H1 (cell line): ENCODE results near the gene KLRB1. TPM values are rescaled to one million over a fixed set of nuclear protein-coding genes. Genes with fewer than 3 reads are reported as not detected.
"Not testable (repeated sequence)": the region's sequence is repeated elsewhere in the genome, so short reads cannot be mapped to it uniquely, and the experiment has no call there.

Experiments used
- CTCF ChIA-PET: fragments of 300-600 bp; sonication (Branson Sonifier 250); formaldehyde crosslinking; loops from one replicate; lab custom pipeline; 2021; ENCODE audit not compliant: partially characterized antibody; lab: Charles Lee
- POLR2A ChIA-PET: fragments of 300-600 bp; sonication (Branson Sonifier 250); formaldehyde crosslinking; loops from one replicate; lab custom pipeline; 2021; ENCODE audit warnings: inconsistent platforms; ENCODE audit not compliant: partially characterized antibody; lab: Charles Lee
- DNase-seq, 2 experiments: peaks; one replicate each; pipeline versions ENCODE4 v3.0.0 to v3.0.0-alpha.2; 2010 to 2022; ENCODE audit warnings: low spot score in 2 of 2, low read depth in 1 of 2, mixed read lengths in 1 of 2
- FAIRE-seq: peaks from 2 replicates; lab custom pipeline; 2011; peaks lifted over from hg19 to GRCh38; lab: Jason Lieb, UNC
- H2AFZ ChIP-seq: 2 replicates; pipeline ENCODE4 v1.8.1; 2012; ENCODE audit warnings: low read length, inconsistent platforms
- H2AK5ac ChIP-seq: 2 replicates; pipeline ENCODE4 v1.6.1; 2013; ENCODE audit warnings: low read depth, low read length
- H2BK120ac ChIP-seq: replicated peaks from 2 replicates; pipeline ENCODE3; 2013; ENCODE audit warnings: low read depth, low read length, inconsistent platforms
- H2BK12ac ChIP-seq: 2 replicates; pipeline ENCODE4 v1.6.1; 2013; ENCODE audit warnings: low read depth, low read length
- H2BK15ac ChIP-seq: 2 replicates; pipeline ENCODE4 v1.6.1; 2013; ENCODE audit warnings: low read length
- H2BK20ac ChIP-seq: 2 replicates; pipeline ENCODE4 v1.6.1; 2013; ENCODE audit warnings: low read length
- H2BK5ac ChIP-seq: 2 replicates; pipeline ENCODE4 v1.6.1; 2013; ENCODE audit warnings: low read depth, low read length
- H3K14ac ChIP-seq: 2 replicates; pipeline ENCODE4 v1.6.1; 2013; ENCODE audit warnings: inconsistent platforms; ENCODE audit not compliant: insufficient read length
- H3K18ac ChIP-seq: 2 replicates; pipeline ENCODE4 v1.6.1; 2013; ENCODE audit warnings: low read length; ENCODE audit errors: extremely low read depth
- H3K23ac ChIP-seq: 2 replicates; pipeline ENCODE4 v1.6.1; 2013; ENCODE audit warnings: inconsistent platforms; ENCODE audit not compliant: insufficient read length
- H3K23me2 ChIP-seq: 2 replicates; pipeline ENCODE4 v1.6.1; 2013; ENCODE audit warnings: low read depth, low read length
- H3K27ac ChIP-seq: 2 replicates; pipeline ENCODE4 v1.6.1; 2011; ENCODE audit warnings: low read depth, low read length, inconsistent platforms
- H3K27me3 ChIP-seq, 4 experiments: replicated peaks in 1 of 4; 1 replicate in 1 of 4; 2 replicates in 3 of 4; pipeline versions ENCODE4 v1.6.1 to v1.8.1; 2011 to 2013; ENCODE audit warnings: low read length in 3 of 4, mild to moderate bottlenecking in 3 of 4, inconsistent platforms in 2 of 4, mixed read lengths in 2 of 4, moderate library complexity in 1 of 4; ENCODE audit not compliant: control insufficient read depth in 3 of 4, insufficient read depth in 3 of 4; ENCODE audit errors: extremely low read depth in 1 of 4
- H3K36me3 ChIP-seq, 4 experiments: 2 replicates each; pipeline versions ENCODE4 v1.6.1 to v1.8.1; 2011 to 2013; ENCODE audit warnings: mild to moderate bottlenecking in 4 of 4, low read length in 3 of 4, moderate library complexity in 2 of 4, control low read depth in 1 of 4, inconsistent platforms in 1 of 4; ENCODE audit not compliant: insufficient read depth in 4 of 4, control insufficient read depth in 2 of 4
- H3K4ac ChIP-seq: replicated peaks from 2 replicates; pipeline ENCODE3; 2013; ENCODE audit warnings: low read length, low read depth, mixed read lengths, inconsistent platforms; ENCODE audit not compliant: insufficient read length
- H3K4me1 ChIP-seq, 4 experiments: replicated peaks in 1 of 4; 1 replicate in 1 of 4; 2 replicates in 3 of 4; pipeline versions ENCODE4 v1.6.1 to v1.8.1; 2011 to 2013; ENCODE audit warnings: low read length in 3 of 4, inconsistent platforms in 2 of 4, mixed read lengths in 1 of 4; ENCODE audit not compliant: insufficient read depth in 4 of 4, control insufficient read depth in 3 of 4
- H3K4me2 ChIP-seq, 2 experiments: 2 replicates each; pipeline versions ENCODE4 v1.6.1 to v1.8.1; 2011 to 2013; ENCODE audit warnings: low read depth in 2 of 2, low read length in 2 of 2, control low read depth in 1 of 2, inconsistent platforms in 1 of 2, mild to moderate bottlenecking in 1 of 2; ENCODE audit not compliant: insufficient read depth in 1 of 2
- H3K4me3 ChIP-seq, 4 experiments: fragments of 200-600, 300-600 bp in 1 of 4; sonication (generic), shearing (Covaris generic), sonication (Bioruptor Twin) in 1 of 4; 2 replicates each; pipeline versions ENCODE4 v1.5.1 to v1.8.1; 2011 to 2016; ENCODE audit warnings: low read length in 4 of 4, low read depth in 3 of 4, control low read depth in 2 of 4, inconsistent platforms in 2 of 4, mild to moderate bottlenecking in 2 of 4, mixed read lengths in 1 of 4, moderate library complexity in 1 of 4; ENCODE audit not compliant: insufficient read depth in 2 of 4; ENCODE audit errors: extremely low read depth in 1 of 4
- H3K56ac ChIP-seq: replicated peaks from 2 replicates; pipeline ENCODE3; 2013; ENCODE audit warnings: low read depth, mild to moderate bottlenecking, mixed read lengths, low read length, inconsistent platforms; ENCODE audit not compliant: insufficient read length
- H3K79me1 ChIP-seq: 2 replicates; pipeline ENCODE4 v1.6.1; 2013; ENCODE audit warnings: low read depth, low read length, control low read depth
- H3K79me2 ChIP-seq, 2 experiments: 2 replicates each; pipeline versions ENCODE4 v1.6.1 to v1.8.1; 2012 to 2013; ENCODE audit warnings: low read length in 2 of 2, mild to moderate bottlenecking in 2 of 2, inconsistent platforms in 1 of 2; ENCODE audit not compliant: insufficient read depth in 2 of 2, control insufficient read depth in 1 of 2
- H3K9ac ChIP-seq, 4 experiments: replicated peaks in 1 of 4; 1 replicate in 1 of 4; 2 replicates in 3 of 4; pipeline versions ENCODE4 v1.6.1 to v1.8.1; 2011 to 2013; ENCODE audit warnings: low read depth in 3 of 4, low read length in 3 of 4, control low read depth in 2 of 4, mild to moderate bottlenecking in 2 of 4, moderate library complexity in 2 of 4, inconsistent platforms in 1 of 4; ENCODE audit errors: extremely low read depth in 1 of 4
- H3K9me3 ChIP-seq, 2 experiments: 2 replicates each; pipeline versions ENCODE4 v1.6.1 to v1.8.1; 2012 to 2013; ENCODE audit warnings: mild to moderate bottlenecking in 2 of 2, moderate library complexity in 2 of 2, control low read depth in 1 of 2, inconsistent platforms in 1 of 2, low read depth in 1 of 2, low read length in 1 of 2, mixed read lengths in 1 of 2; ENCODE audit not compliant: insufficient read depth in 2 of 2
- H4K20me1 ChIP-seq, 2 experiments: replicated peaks in 1 of 2; 2 replicates each; pipeline versions ENCODE3 to v1.8.1; 2011 to 2013; ENCODE audit warnings: inconsistent platforms in 2 of 2, low read length in 2 of 2, mild to moderate bottlenecking in 1 of 2; ENCODE audit not compliant: insufficient read depth in 2 of 2, control insufficient read depth in 1 of 2
- H4K5ac ChIP-seq: 2 replicates; pipeline ENCODE4 v1.6.1; 2013; ENCODE audit warnings: low read length, low read depth, mixed read lengths, inconsistent platforms; ENCODE audit not compliant: insufficient read length
- H4K8ac ChIP-seq: 2 replicates; pipeline ENCODE4 v1.8.0; 2013; ENCODE audit warnings: mild to moderate bottlenecking, moderate library complexity, low read length, inconsistent platforms; ENCODE audit not compliant: insufficient read depth; ENCODE audit errors: extremely low read depth
- H4K91ac ChIP-seq: replicated peaks from 2 replicates; pipeline ENCODE3; 2013; ENCODE audit warnings: low read length, mixed read lengths, inconsistent platforms; ENCODE audit not compliant: insufficient read length
- ASH2L ChIP-seq: fragments of 200-600, 300-600 bp; sonication (generic); IDR thresholded peaks from one replicate; pipeline ENCODE4 v1.7.1; 2017; ENCODE audit warnings: low read length
- BACH1 ChIP-seq: IDR thresholded peaks from 2 replicates; pipeline ENCODE4 v1.6.1; 2012; ENCODE audit warnings: low read length, improper control_type of control experiment
- BCL11A ChIP-seq, 2 experiments: IDR thresholded peaks; one replicate each; pipeline ENCODE4 v1.6.1; 2011; ENCODE audit warnings: low read depth in 2 of 2, low read length in 2 of 2, mild to moderate bottlenecking in 2 of 2
- CEBPB ChIP-seq: IDR thresholded peaks from 2 replicates; pipeline ENCODE4 v1.6.1; 2012; ENCODE audit warnings: low read depth, low read length
- EP300 ChIP-seq, 2 experiments: IDR thresholded peaks; 1 replicate in 1 of 2; 2 replicates in 1 of 2; pipeline ENCODE4 v1.6.1; 2011 to 2012; ENCODE audit warnings: low read depth in 2 of 2, low read length in 2 of 2, mild to moderate bottlenecking in 2 of 2, borderline replicate concordance in 1 of 2, inconsistent platforms in 1 of 2, moderate library complexity in 1 of 2
- SIRT6 ChIP-seq: IDR thresholded peaks from one replicate; pipeline ENCODE4 v1.7.1; 2012; ENCODE audit warnings: low read length, inconsistent platforms
- WGBS, 2 experiments: shearing (Covaris generic) in 1 of 2; methylation state at CpG; one replicate each; pipeline versions ENCODE4 v1.1.6 to v1.1.7; 2013 to 2015; ENCODE audit warnings: low lambda C conversion rate in 2 of 2, mixed read lengths in 2 of 2, inconsistent platforms in 1 of 2, low coverage in 1 of 2, missing lambda C conversion rate in 1 of 2; ENCODE audit not compliant: insufficient replicate concordance in 2 of 2, insufficient coverage in 1 of 2, insufficient read length in 1 of 2; ENCODE audit errors: extremely low coverage in 1 of 2, missing lambda C conversion rate in 1 of 2; 5-methylcytosine and 5-hydroxymethylcytosine counted together
- polyA plus RNA-seq, 7 experiments: library from polyadenylated mRNA; depleted of rRNA in 3 of 7; stranded (reverse) in 5 of 7; unstranded in 2 of 7; fragments of >200 nt in 5 of 7; fragments of 200-250 nt in 2 of 7; gene quantifications; 1 replicate in 5 of 7; 2 replicates in 1 of 7; 4 replicates in 1 of 7; pipeline versions ENCODE4 v1.2.1 to v1.2.3, GENCODE V29; 2011 to 2013; ENCODE audit warnings: missing spikeins in 2 of 7, mixed read lengths in 2 of 7
- total RNA-seq: library from RNA; stranded (reverse); fragmentation: NEBNext Ultra II Directional; extraction: Animal tissue kit (Norgen Biotek cat#: 25700); gene quantifications from 2 replicates; pipeline ENCODE4 v1.2.1, GENCODE V29; 2021

Gene KLRB1
- total and polyA plus RNA-seq, 2 of the 8 experiments (the other 6 are each of a cell fraction or from before 2014, with no cell fraction given) = not detected

DNA sequence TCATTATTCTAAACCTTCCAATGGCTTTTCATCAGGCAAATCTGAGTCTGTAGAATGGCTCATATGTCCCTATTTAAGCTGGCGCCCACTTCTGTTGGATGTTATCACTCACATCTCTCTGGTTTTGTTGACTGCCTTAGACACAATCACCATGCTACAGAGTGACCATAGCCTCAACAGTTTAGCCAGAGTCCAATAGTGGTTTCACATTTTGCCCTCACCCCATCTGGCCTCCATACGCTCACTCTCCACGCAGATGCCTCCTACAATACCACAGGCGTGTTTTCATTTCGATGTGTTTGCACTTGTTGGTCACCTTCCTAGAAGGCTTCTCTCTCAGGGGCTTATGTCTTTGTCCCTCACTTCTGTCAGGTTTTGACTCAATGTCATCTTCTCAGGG lies 3.4 kb downstream of the KLRB1 start (continued):
- TF ChIP-seq EP300 (IDR thresholded peaks at IDR 0.05; ENCODE audit: borderline replicate concordance in 1 of 2, low read depth in 2 of 2, low read length in 2 of 2) (no peak), BACH1 (no peak), BCL11A (IDR thresholded peaks at IDR 0.05; ENCODE audit: low read depth in 2 of 2, low read length in 2 of 2) (no peak), ASH2L (no peak), SIRT6 (no peak), CEBPB (no peak)
- TF ChIP-seq, all 59 proteins: peak for 0

DNA sequence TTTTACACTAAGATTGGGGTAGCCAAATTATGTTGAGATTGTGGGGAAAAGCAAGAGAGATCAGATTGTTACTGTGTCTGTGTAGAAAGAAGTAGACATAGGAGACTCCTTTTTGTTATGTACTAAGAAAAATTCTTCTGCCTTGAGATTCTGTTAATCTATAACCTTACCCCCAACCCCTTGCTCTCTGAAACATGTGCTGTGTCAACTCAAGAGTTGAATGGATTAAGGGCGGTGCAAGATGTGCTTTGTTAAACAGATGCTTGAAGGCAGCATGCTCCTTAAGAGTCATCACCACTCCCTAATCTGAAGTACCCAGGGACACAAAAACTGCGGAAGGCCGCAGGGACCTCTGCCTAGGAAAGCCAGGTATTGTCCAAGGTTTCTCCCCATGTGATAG lies 7.3 kb downstream of the KLRB1 start:
- H3K4me3 ChIP-seq, CTCF ChIA-PET, H4K5ac ChIP-seq, H3K36me3 ChIP-seq, H2BK12ac ChIP-seq, H3K4me1 ChIP-seq, H4K20me1 ChIP-seq, H3K4me2 ChIP-seq, H2BK120ac ChIP-seq, H3K14ac ChIP-seq, DNase-seq, H2AK5ac ChIP-seq, H4K8ac ChIP-seq, H3K27ac ChIP-seq, H3K23me2 ChIP-seq, H3K23ac ChIP-seq, H3K4ac ChIP-seq, FAIRE-seq, H3K9me3 ChIP-seq, H3K18ac ChIP-seq, H2BK20ac ChIP-seq, H3K56ac ChIP-seq, H2BK5ac ChIP-seq, H4K91ac ChIP-seq, H2BK15ac ChIP-seq, H3K27me3 ChIP-seq, POLR2A ChIA-PET, H2AFZ ChIP-seq, H3K9ac ChIP-seq, H3K79me1 ChIP-seq, H3K79me2 ChIP-seq: not testable (repeated sequence)
- WGBS, 2 experiments = 69% methylated on average over 3 of the region's 3 CpGs; no CpG with 5 or more reads in 1 of the 2 experiments
